Tibial nerve (tissue), 4 donors: ENCODE results near the gene SHKBP1. TPM values are rescaled to one million over a fixed set of nuclear protein-coding genes. Genes with fewer than 3 reads are reported as not detected.

ENCODE experiments used
- DNase-seq, 2 donors: peaks; one replicate each; pipeline ENCODE4 v3.0.0-alpha.2; 2019; ENCODE audit warnings: low spot score in 2 of 2
- H3K27ac ChIP-seq, 4 donors: fragments of 200-600 bp; sonication (generic) in 3 of 4; one replicate each; pipeline ENCODE4 v1.5.1; 2017 to 2019; ENCODE audit warnings: mild to moderate bottlenecking in 1 of 4
- H3K27me3 ChIP-seq, 2 donors: fragments of 200-600 bp; sonication (generic) in 1 of 2; one replicate each; pipeline versions ENCODE4 v1.5.1 to v1.6.0; 2017 to 2019
- H3K36me3 ChIP-seq, 3 donors: fragments of 200-600 bp; sonication (generic); one replicate each; pipeline ENCODE4 v1.5.1; 2018 to 2019
- H3K4me1 ChIP-seq, 4 donors: fragments of 200-600 bp; sonication (generic) in 3 of 4; one replicate each; pipeline ENCODE4 v1.5.1; 2017 to 2019
- H3K4me3 ChIP-seq, 4 donors: fragments of 200-600 bp; sonication (generic) in 3 of 4; one replicate each; pipeline ENCODE4 v1.5.1; 2017 to 2019; ENCODE audit warnings: mild to moderate bottlenecking in 1 of 4, moderate library complexity in 1 of 4
- H3K9me3 ChIP-seq, 4 donors: fragments of 200-600 bp; sonication (generic) in 3 of 4; one replicate each; pipeline ENCODE4 v1.5.1; 2017 to 2019
- CTCF ChIP-seq, 5 experiments: fragments of 200-600 bp in 3 of 5; fragments of 450-650 bp in 2 of 5; sonication (generic) in 3 of 5; IDR thresholded peaks; one replicate each; pipeline ENCODE4 v1.5.1; 2016 to 2019; ENCODE audit warnings: antibody characterized with exemption in 5 of 5, mild to moderate bottlenecking in 3 of 5, moderate library complexity in 2 of 5
- EP300 ChIP-seq, 2 donors: sonication (generic); formaldehyde crosslinking; IDR thresholded peaks; one replicate each; pipeline ENCODE4 v1.6.1; 2017; ENCODE audit warnings: antibody characterized with exemption in 2 of 2, mild to moderate bottlenecking in 1 of 2
- POLR2A ChIP-seq, 2 donors: fragments of 450-650 bp; IDR thresholded peaks; one replicate each; pipeline ENCODE4 v1.6.1; 2017; ENCODE audit warnings: antibody characterized with exemption in 2 of 2, mild to moderate bottlenecking in 2 of 2, moderate library complexity in 2 of 2
- WGBS, 2 donors: methylation state at CpG; one replicate each; pipeline ENCODE4 v1.1.5; 2018; 5-methylcytosine and 5-hydroxymethylcytosine counted together
- total RNA-seq, 4 donors: library from RNA; depleted of rRNA; stranded (reverse); fragments of >200 nt; gene quantifications; one replicate each; pipeline ENCODE4 v1.1.0, GENCODE V29; 2016

Gene SHKBP1
- total RNA-seq, 4 donors from 2014 or later: 40.8 to 129 (median 51.2) TPM

DNA sequence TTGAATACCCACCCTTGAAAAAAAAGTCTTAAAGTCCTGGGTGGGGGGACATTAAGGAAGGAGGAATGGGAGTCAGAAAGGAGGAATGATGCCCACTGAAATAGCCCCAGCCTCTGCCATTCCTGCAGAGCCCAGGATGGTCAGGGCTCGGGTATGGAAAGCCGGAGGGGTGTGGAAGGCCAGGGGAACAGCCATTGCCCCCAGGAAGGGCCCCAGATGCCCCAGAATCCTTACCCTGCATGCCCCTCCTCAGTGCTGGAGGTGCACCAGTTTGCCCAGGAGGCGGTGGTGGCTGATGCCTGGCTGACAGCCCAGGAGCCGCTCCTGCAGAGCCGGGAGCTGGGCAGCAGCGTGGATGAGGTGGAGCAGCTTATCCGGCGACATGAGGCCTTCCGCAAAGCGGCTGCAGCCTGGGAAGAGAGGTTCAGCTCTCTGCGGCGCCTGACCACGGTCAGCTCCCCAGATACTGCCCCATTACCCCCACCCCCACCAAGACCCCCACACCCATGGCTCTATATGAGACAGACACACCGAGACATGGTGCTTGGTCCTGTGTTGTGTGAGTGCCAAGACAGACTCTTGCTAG lies 10.7 kb upstream of the SHKBP1 start:
- H3K9me3 ChIP-seq: no peaks in the 10 kb centered on the region
- H3K27ac ChIP-seq: no peak overlapping the region
- peaks cover 0 to 44% of the 10 kb centered on the region in 2 donors for H3K27me3 ChIP-seq
- TF ChIP-seq POLR2A (IDR thresholded peaks at IDR 0.05) (no peak), CTCF (IDR thresholded peaks at IDR 0.05) (no peak), EP300 (IDR thresholded peaks at IDR 0.05) (no peak)
- H3K4me1 ChIP-seq: peaks cover 0 to 30% (median 13%) of the 10 kb centered on the region in 4 donors
- no peak overlapping the region for H3K4me3 ChIP-seq
- WGBS, 2 donors: 72 to 77% methylated on average over 12 to 14 of the region's 14 CpGs
- no peak for DNase-seq
- H3K36me3 ChIP-seq: no peaks in the 10 kb centered on the region

DNA sequence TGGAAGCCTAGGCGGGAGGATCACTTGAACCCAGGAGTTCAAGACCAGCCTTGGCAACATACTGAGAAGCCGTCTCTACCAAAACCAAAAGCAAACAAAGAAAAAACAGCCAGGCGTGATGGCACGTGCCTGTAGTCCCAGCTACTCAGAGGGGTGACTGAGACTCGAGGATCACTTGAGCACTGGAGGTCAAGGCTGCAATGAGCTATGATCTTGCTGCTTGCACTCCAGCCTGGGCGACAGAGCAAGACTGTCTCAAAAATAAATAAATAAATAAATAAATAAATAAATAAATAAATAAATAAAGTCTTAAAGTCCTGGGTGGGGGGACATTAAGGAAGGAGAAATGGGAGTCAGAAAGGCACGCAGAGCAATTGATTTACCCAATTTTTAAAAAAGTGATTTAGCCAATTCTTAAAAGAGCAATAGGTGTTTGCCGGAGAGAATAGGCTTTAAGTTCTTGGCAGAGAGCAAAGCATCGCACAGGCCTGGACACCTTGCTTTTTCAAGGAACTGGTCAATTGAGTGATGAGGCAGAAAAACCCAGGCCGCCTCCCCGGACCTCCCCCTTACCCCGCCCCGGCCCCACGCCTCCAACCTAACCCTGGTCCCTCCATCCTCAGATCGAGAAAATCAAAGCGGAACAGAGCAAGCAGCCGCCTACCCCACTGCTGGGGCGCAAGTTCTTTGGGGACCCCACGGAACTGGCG lies 9.5 kb upstream of the SHKBP1 start:
- H3K9me3 ChIP-seq: no peaks in the 10 kb centered on the region
- peak overlapping the region in 2 of 4 donors; percentile 59 to 89 for H3K27ac ChIP-seq
- DNase-seq: no peak
- WGBS, 2 donors: 26% methylated on average over 20 of the region's 20 CpGs
- H3K4me1 ChIP-seq: peaks cover 0 to 32% (median 13%) of the 10 kb centered on the region in 4 donors
- TF ChIP-seq POLR2A (IDR thresholded peaks at IDR 0.05): no peak
- TF ChIP-seq CTCF (IDR thresholded peaks at IDR 0.05): no peak
- TF ChIP-seq EP300 (IDR thresholded peaks at IDR 0.05): no peak
- H3K4me3 ChIP-seq: peak overlapping the region; percentile 8 to 43 (median 18)
- peaks cover 0 to 44% of the 10 kb centered on the region in 2 donors for H3K27me3 ChIP-seq
- H3K36me3 ChIP-seq: no peaks in the 10 kb centered on the region

DNA sequence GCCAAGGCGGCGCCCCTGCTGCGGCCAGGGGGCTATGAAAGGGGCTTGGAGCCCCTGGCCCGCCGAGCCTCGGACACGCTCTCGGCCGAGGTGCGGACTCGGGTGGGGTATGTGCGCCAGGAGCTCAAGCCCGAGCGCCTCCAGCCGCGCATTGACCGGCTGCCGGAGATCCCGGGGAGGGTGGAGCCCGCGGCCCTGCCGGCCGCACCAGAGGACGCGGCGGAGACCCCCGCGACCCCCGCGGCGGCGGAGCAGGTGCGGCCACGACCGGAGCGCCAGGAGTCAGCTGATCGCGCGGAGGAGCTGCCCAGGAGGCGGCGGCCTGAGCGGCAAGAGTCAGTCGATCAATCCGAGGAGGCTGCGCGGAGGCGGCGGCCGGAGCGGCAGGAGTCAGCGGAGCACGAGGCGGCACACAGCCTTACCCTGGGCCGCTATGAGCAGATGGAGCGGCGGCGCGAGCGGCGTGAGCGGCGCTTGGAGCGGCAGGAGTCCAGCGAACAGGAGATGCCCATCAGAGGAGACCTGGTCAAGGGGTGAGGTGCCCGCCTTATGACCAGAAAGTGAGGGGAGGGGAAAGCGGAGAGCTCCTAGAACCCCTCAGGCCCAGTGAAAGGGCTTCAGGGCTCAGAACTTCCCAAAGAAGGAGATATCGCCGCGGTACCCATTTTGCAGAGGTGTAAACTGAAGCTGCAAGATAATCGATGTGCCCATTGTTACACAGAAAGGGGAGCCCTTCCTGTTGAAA lies 8.8 kb upstream of the SHKBP1 start:
- H3K27me3 ChIP-seq: peaks cover 0 to 44% of the 10 kb centered on the region in 2 donors
- no peaks in the 10 kb centered on the region for H3K36me3 ChIP-seq
- H3K4me1 ChIP-seq: peaks cover 0 to 32% (median 13%) of the 10 kb centered on the region in 4 donors
- H3K9me3 ChIP-seq: no peaks in the 10 kb centered on the region
- DNase-seq: no peak
- H3K27ac ChIP-seq: peak overlapping the region in 3 of 4 donors; percentile 11 to 89 (median 59)
- H3K4me3 ChIP-seq: peak overlapping the region; percentile 8 to 43 (median 18)
- WGBS, 2 donors: 9 to 15% methylated on average over 27 to 60 of the region's 70 CpGs
- TF ChIP-seq CTCF (IDR thresholded peaks at IDR 0.05) (no peak), EP300 (IDR thresholded peaks at IDR 0.05) (no peak), POLR2A (IDR thresholded peaks at IDR 0.05) (no peak)

DNA sequence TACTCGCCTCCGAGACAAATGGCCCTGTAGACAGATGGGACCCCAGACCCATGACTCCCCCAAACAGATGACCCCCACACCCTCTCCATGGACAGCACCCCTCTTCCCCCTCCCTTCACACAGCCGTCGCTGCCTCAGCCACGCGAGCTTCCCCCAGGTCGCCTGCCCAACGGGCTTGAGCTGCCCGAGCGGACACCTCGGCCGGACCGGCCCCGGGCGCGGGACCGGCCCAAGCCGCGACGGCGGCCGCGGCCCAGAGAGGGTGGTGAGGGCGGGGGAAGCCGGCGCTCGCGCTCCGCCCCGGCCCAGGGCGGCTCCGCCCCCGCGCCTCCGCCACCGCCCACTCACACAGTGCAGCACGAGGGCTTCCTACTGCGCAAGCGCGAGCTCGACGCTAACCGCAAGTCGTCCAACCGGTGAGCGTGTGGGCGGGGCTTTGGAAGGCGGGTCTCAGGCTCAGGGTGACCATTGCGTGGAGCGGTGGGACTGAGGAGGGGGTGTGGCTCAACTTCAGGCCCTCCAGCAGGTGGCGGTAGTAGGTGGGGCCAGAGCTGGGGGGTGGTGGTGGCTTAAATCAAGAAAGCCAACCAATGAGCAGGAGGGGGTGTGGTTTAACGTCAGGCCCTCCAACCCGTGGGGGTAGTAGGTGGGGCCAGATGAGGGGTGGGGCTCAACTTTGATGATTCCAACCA lies 6.2 kb upstream of the SHKBP1 start:
- Histone ChIP-seq H3K27me3 (peaks cover 0 to 30% of the 10 kb centered on the region in 2 donors), H3K27ac (peak overlapping the region; percentile 72 to 89 (median 77)), H3K4me1 (peaks cover 0 to 32% (median 13%) of the 10 kb centered on the region in 4 donors), H3K4me3 (peak overlapping the region in 3 of 4 donors; percentile 30 to 52 (median 46)), H3K36me3 (no peaks in the 10 kb centered on the region), H3K9me3 (no peaks in the 10 kb centered on the region)
- DNase-seq: peak; percentile 97
- WGBS, 2 donors: 0 to 2% methylated on average over 7 to 38 of the region's 53 CpGs
- TF ChIP-seq CTCF (IDR thresholded peaks at IDR 0.05) (peak in 1 of 5 experiments; percentile 32), EP300 (IDR thresholded peaks at IDR 0.05) (peak; percentile 57 to 71), POLR2A (IDR thresholded peaks at IDR 0.05) (peak in 1 of 2 donors; percentile 48)
